ENCODE measurements around the gene CAGE1. TPM values are rescaled to one million over a fixed set of nuclear protein-coding genes. Genes with fewer than 3 reads are reported as not detected.

The CAGE1 gene
- total and polyA plus RNA-seq, 2 donors (not counting 1 experiment from before 2014, with no cell fraction given), result 0.17 TPM; not detected in 1

GRCh38 chr6:7401075-7401474, 11.5 kb upstream of the CAGE1 start:
- Histone ChIP-seq H3K27me3 (ENCODE audit: control insufficient read depth, insufficient read depth, low read length) (no peaks in the 10 kb centered on the region), H3K4me2 (ENCODE audit: extremely low read depth, insufficient read depth, low read length) (no peak overlapping the region), H3K9me3 (ENCODE audit: control insufficient read depth, insufficient read depth, low read depth, low read length) (no peaks in the 10 kb centered on the region), H3K4me1 (ENCODE audit: control insufficient read depth, extremely low read depth, insufficient read depth, low read length) (no peaks in the 10 kb centered on the region), H3K27ac (ENCODE audit: insufficient read depth, low read length) (no peak overlapping the region), H4K20me1 (ENCODE audit: control insufficient read depth, extremely low read depth, insufficient read depth, low read length) (no peaks in the 10 kb centered on the region), H3K79me2 (ENCODE audit: control insufficient read depth, insufficient read depth, low read length) (no peaks in the 10 kb centered on the region), H3K9ac (ENCODE audit: insufficient read depth, low read length) (no peak overlapping the region), H3K36me3 (ENCODE audit: control insufficient read depth, insufficient read depth, low read length) (peaks cover 3% of the 10 kb centered on the region), H2AFZ (ENCODE audit: low read length) (no peak overlapping the region), H3K4me3 (replicated peaks in 1 of 4; ENCODE audit: control extremely low read depth in 1 of 4, insufficient read depth in 1 of 4, low read depth in 3 of 4, low read length in 4 of 4) (no peak overlapping the region)
- DNase-seq (ENCODE audit: low read depth in 2 of 2), result peak in 1 of 2 donors; percentile 17
- TF ChIP-seq CTCF (conservative IDR thresholded peaks at IDR 0.05 in 1 of 2, IDR thresholded peaks at IDR 0.05 in 1 of 2; ENCODE audit: low read depth in 1 of 2, low read length in 2 of 2) (no peak), EZH2 (IDR thresholded peaks at IDR 0.05; ENCODE audit: low read length, missing control alignments) (no peak)

DNA sequence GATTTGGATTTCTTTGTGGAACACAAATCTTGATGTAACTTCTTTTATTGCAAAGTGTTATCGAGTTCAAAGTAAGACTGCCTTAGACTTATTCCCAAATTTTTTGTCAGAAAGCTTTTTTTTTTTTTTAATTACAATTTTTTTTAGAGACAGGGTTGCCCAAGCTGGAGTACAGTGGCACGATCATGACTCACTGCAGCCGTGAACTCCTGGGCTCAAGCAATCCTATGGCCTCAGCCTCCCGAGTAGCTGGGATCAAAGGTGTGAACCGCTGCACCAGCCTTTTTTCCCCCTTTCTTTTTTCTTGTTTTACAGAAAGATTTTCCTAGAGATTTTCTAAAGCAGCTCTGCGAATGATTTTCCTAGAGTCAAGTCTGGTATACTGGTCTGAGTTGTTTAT, 2.9 kb upstream of the CAGE1 start:
- no peak overlapping the region for H2AFZ ChIP-seq (ENCODE audit: low read length)
- peaks cover 2% of the 10 kb centered on the region for H3K36me3 ChIP-seq (ENCODE audit: control insufficient read depth, insufficient read depth, low read length)
- no peaks in the 10 kb centered on the region for H3K27me3 ChIP-seq (ENCODE audit: control insufficient read depth, insufficient read depth, low read length)
- no peak overlapping the region for H3K27ac ChIP-seq (ENCODE audit: insufficient read depth, low read length)
- no peaks in the 10 kb centered on the region for H4K20me1 ChIP-seq (ENCODE audit: control insufficient read depth, extremely low read depth, insufficient read depth, low read length)
- peaks cover 25% of the 10 kb centered on the region for H3K79me2 ChIP-seq (ENCODE audit: control insufficient read depth, insufficient read depth, low read length)
- no peak overlapping the region for H3K4me3 ChIP-seq (replicated peaks in 1 of 4; ENCODE audit: control extremely low read depth in 1 of 4, insufficient read depth in 1 of 4, low read depth in 3 of 4, low read length in 4 of 4)
- no peak for DNase-seq (ENCODE audit: low read depth in 2 of 2)
- TF ChIP-seq EZH2 (IDR thresholded peaks at IDR 0.05; ENCODE audit: low read length, missing control alignments) (no peak), CTCF (conservative IDR thresholded peaks at IDR 0.05 in 1 of 2, IDR thresholded peaks at IDR 0.05 in 1 of 2; ENCODE audit: low read depth in 1 of 2, low read length in 2 of 2) (no peak)
- peaks cover 4% of the 10 kb centered on the region for H3K4me1 ChIP-seq (ENCODE audit: control insufficient read depth, extremely low read depth, insufficient read depth, low read length)
- no peak overlapping the region for H3K4me2 ChIP-seq (ENCODE audit: extremely low read depth, insufficient read depth, low read length)
- H3K9ac ChIP-seq (ENCODE audit: insufficient read depth, low read length), result no peak overlapping the region
- H3K9me3 ChIP-seq (ENCODE audit: control insufficient read depth, insufficient read depth, low read depth, low read length), result no peaks in the 10 kb centered on the region

DNA sequence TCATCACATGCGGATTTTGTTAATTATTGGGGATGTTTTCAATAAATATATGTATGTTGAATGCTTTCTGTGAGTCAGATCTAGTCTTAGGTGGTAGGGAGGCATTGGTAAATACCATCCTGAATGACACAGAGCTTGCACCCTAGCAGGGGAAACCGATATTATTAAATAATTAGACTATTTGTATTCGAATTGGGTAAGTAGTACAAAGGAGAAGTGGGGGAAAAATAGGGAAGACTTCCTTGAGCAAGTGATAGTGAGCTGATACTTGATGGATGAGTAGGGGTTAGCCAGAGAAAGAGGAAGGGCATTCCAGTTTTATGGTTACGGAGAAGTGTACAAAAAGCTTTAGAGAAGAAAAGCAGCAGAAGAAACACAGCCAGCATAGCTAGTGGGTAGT, 1.6 kb upstream of the CAGE1 start:
- Histone ChIP-seq H3K4me3 (replicated peaks in 1 of 4; ENCODE audit: control extremely low read depth in 1 of 4, insufficient read depth in 1 of 4, low read depth in 3 of 4, low read length in 4 of 4) (peak overlapping the region in 3 of 4 experiments; percentile 91 to 93 (median 93)), H3K4me1 (ENCODE audit: control insufficient read depth, extremely low read depth, insufficient read depth, low read length) (peaks cover 4% of the 10 kb centered on the region), H3K27me3 (ENCODE audit: control insufficient read depth, insufficient read depth, low read length) (no peaks in the 10 kb centered on the region), H3K9ac (ENCODE audit: insufficient read depth, low read length) (no peak overlapping the region), H4K20me1 (ENCODE audit: control insufficient read depth, extremely low read depth, insufficient read depth, low read length) (no peaks in the 10 kb centered on the region), H3K9me3 (ENCODE audit: control insufficient read depth, insufficient read depth, low read depth, low read length) (no peaks in the 10 kb centered on the region), H3K27ac (ENCODE audit: insufficient read depth, low read length) (no peak overlapping the region), H3K79me2 (ENCODE audit: control insufficient read depth, insufficient read depth, low read length) (peaks cover 25% of the 10 kb centered on the region), H3K36me3 (ENCODE audit: control insufficient read depth, insufficient read depth, low read length) (no peaks in the 10 kb centered on the region), H2AFZ (ENCODE audit: low read length) (no peak overlapping the region), H3K4me2 (ENCODE audit: extremely low read depth, insufficient read depth, low read length) (peak overlapping the region; percentile 98)
- no peak for DNase-seq (ENCODE audit: low read depth in 2 of 2)
- TF ChIP-seq CTCF (conservative IDR thresholded peaks at IDR 0.05 in 1 of 2, IDR thresholded peaks at IDR 0.05 in 1 of 2; ENCODE audit: low read depth in 1 of 2, low read length in 2 of 2) (no peak), EZH2 (IDR thresholded peaks at IDR 0.05; ENCODE audit: low read length, missing control alignments) (no peak)

All from fibroblast of lung (primary cell).